Measurements from ENCODE around the gene ARHGAP11A. TPM values are rescaled to one million over a fixed set of nuclear protein-coding genes. Genes with fewer than 3 reads are reported as not detected.

Gene ARHGAP11A
- total RNA-seq, 1 experiment from 2014 or later, result 40.9 TPM

Other genes starting within 250 kb of the ARHGAP11A start
- gene GOLGA8K, start 212.2 kb upstream of the ARHGAP11A start, total RNA-seq (2014; rRNA removed; shearing (Covaris generic)), result 0.59 TPM in 1 of 2 replicates, not detected in the other
- gene GOLGA8O, start 159.9 kb upstream of the ARHGAP11A start, total RNA-seq (2014; rRNA removed; shearing (Covaris generic)), result 0.10 and 0.15 TPM in 2 replicates
- 0.80 and 0.81 TPM in 2 replicates for gene GOLGA8N, start 22.0 kb upstream of the ARHGAP11A start, total RNA-seq (2014; rRNA removed; shearing (Covaris generic))
- 6.0 and 21.2 TPM in 2 replicates for gene SCG5, start 26.2 kb downstream of the ARHGAP11A start, total RNA-seq (2014; rRNA removed; shearing (Covaris generic))
- 0.38 and 2.0 TPM in 2 replicates for gene GREM1, start 102.5 kb downstream of the ARHGAP11A start, total RNA-seq (2014; rRNA removed; shearing (Covaris generic))